CD4-positive, CD25-positive, alpha-beta regulatory T cell (primary cell): ENCODE measurements around the gene SLC35A1. TPM values are rescaled to one million over a fixed set of nuclear protein-coding genes. Genes with fewer than 3 reads are reported as not detected.

Experiments
- ATAC-seq, 2 donors: fragments of 150-1000 bp; cut with Tn5 transposase; one replicate each; pipeline ENCODE4 v1.10.0; 2021; ENCODE audit warnings: low read depth in 2 of 2, moderate number of reproducible peaks in 2 of 2, moderate library complexity in 1 of 2
- DNase-seq, 3 donors: peaks; one replicate each; pipeline versions ENCODE4 v3.0.0 to v3.0.0-alpha.2; 2012 to 2022; ENCODE audit warnings: mixed read lengths in 1 of 3
- H3K27ac ChIP-seq: one replicate; pipeline ENCODE4 v1.7.0; 2013; ENCODE audit warnings: mild to moderate bottlenecking, low read length; ENCODE audit not compliant: insufficient read depth, poor library complexity, severe bottlenecking
- H3K27me3 ChIP-seq: one replicate; pipeline ENCODE4 v1.7.0; 2013; ENCODE audit warnings: low read length; ENCODE audit not compliant: control insufficient read depth, insufficient read depth
- H3K36me3 ChIP-seq: one replicate; pipeline ENCODE4 v1.7.0; 2013; ENCODE audit warnings: mild to moderate bottlenecking, low read length, moderate library complexity; ENCODE audit not compliant: control insufficient read depth, insufficient read depth
- H3K4me1 ChIP-seq: 2 replicates; pipeline ENCODE4 v1.7.0; 2013; ENCODE audit warnings: mild to moderate bottlenecking, low read length; ENCODE audit not compliant: insufficient read depth, control insufficient read depth, poor library complexity, severe bottlenecking
- H3K4me3 ChIP-seq: one replicate; pipeline ENCODE4 v1.7.0; 2013; ENCODE audit warnings: low read depth, mild to moderate bottlenecking, low read length, moderate library complexity
- H3K9me3 ChIP-seq, 2 experiments: 1 replicate in 1 of 2; 2 replicates in 1 of 2; pipeline ENCODE4 v1.7.0; 2013; ENCODE audit warnings: low read length in 2 of 2, mild to moderate bottlenecking in 1 of 2, moderate library complexity in 1 of 2; ENCODE audit not compliant: control insufficient read depth in 2 of 2
- H3K27ac Mint-ChIP-seq, 3 donors: one replicate each; pipeline ENCODE4 v1.8.0; 2020 to 2022; ENCODE audit warnings: mild to moderate bottlenecking in 3 of 3, mixed read lengths in 3 of 3, moderate library complexity in 2 of 3
- H3K27me3 Mint-ChIP-seq: one replicate; pipeline ENCODE4 v1.8.0; 2022; ENCODE audit warnings: mild to moderate bottlenecking, mixed read lengths
- H3K36me3 Mint-ChIP-seq: one replicate; pipeline ENCODE4 v1.8.0; 2020; ENCODE audit warnings: mixed read lengths
- H3K4me1 Mint-ChIP-seq, 4 donors: one replicate each; pipeline ENCODE4 v1.8.0; 2020 to 2022; ENCODE audit warnings: mixed read lengths in 4 of 4, mild to moderate bottlenecking in 1 of 4
- H3K4me3 Mint-ChIP-seq, 4 donors: one replicate each; pipeline ENCODE4 v1.8.0; 2020 to 2022; ENCODE audit warnings: mild to moderate bottlenecking in 4 of 4, mixed read lengths in 4 of 4, moderate library complexity in 3 of 4
- H3K9me3 Mint-ChIP-seq, 7 donors: one replicate each; pipeline ENCODE4 v1.8.0; 2020 to 2022; ENCODE audit warnings: mixed read lengths in 7 of 7, mild to moderate bottlenecking in 3 of 7, moderate library complexity in 2 of 7
- polyA plus RNA-seq, 4 donors: library from polyadenylated mRNA; unstranded; fragments of 300-500 nt; fragmentation: Illumina TruSeq; gene quantifications; one replicate each; pipeline ENCODE4 v1.2.3, GENCODE V29; 2021
- total RNA-seq: library from RNA; stranded (reverse); gene quantifications from one replicate; pipeline ENCODE4 v1.2.3, GENCODE V29; 2022

The SLC35A1 gene, protein sequence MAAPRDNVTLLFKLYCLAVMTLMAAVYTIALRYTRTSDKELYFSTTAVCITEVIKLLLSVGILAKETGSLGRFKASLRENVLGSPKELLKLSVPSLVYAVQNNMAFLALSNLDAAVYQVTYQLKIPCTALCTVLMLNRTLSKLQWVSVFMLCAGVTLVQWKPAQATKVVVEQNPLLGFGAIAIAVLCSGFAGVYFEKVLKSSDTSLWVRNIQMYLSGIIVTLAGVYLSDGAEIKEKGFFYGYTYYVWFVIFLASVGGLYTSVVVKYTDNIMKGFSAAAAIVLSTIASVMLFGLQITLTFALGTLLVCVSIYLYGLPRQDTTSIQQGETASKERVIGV
- total RNA-seq (12.0 TPM), polyA plus RNA-seq (10 to 100 TPM; 28.2 to 36.1 (median 33.7) TPM)

DNA sequence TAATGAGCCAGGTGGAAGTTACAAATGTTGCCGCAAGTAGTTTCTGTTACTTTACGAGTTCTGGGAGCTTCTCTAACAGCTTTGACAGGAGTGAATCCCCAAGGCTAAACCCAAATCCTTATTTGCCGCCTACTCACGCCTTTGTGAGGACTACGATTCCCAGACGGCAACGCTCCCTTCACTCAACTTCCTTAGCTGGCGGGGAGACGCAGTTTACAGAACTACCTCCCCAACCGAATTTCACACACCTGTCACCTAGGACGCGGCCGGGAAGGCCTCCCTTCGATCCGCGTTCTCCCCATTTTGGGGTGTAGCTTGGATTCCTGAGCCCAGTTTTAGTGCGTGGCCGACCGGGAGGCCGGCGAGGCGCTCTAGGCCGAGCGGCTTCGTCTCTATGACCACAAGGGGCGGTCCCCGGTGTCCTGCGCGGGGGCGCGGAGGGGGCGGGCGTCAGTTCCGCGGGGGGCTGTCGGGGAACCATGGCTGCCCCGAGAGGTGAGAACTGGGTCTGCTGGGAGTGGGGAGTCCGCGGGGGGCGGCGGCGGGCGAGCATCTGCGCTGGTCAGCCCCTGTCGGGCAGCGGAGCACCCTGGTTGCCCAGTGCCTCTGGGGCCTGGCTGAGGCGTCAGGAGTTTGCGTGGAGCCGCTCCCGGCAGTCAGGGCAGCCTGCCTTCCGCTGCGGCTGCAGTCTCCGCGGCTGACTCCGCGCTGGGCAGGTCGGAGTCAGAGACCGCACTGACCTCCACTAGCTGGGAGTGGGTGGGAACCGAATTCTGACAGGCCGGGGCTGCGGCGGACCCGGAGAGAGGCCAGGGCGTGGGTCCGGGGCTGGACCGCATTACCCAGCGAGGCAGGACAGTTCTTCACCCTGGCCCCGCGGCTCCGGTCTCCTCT lies at the start of gene SLC35A1:
TSS of gene SLC35A1 (plus strand) at position 450 of the 894 bp plus-strand sequence. CDS start at position 480, 30 bp downstream.
- peak; percentile 77 to 90 (median 88) for DNase-seq
- Histone ChIP-seq H3K9me3 (no peaks in the 10 kb centered on the region), H3K4me1 (peaks cover 8% of the 10 kb centered on the region), H3K27ac (peak within 1 kb of the TSS; percentile 89), H3K27me3 (peaks cover 5% of the 10 kb centered on the region), H3K4me3 (peak within 1 kb of the TSS; percentile 94), H3K36me3 (peaks cover 5% of the 10 kb centered on the region)
- peak within 1 kb of the TSS; percentile 98 to 100 (median 100) for H3K27ac Mint-ChIP-seq
- H3K4me3 Mint-ChIP-seq = peak within 1 kb of the TSS; percentile 90 to 99 (median 98)
- no peaks in the 10 kb centered on the region for H3K9me3 Mint-ChIP-seq
- no peaks in the 10 kb centered on the region for H3K36me3 Mint-ChIP-seq
- ATAC-seq = peak; percentile 95
- peaks cover 5% of the 10 kb centered on the region for H3K27me3 Mint-ChIP-seq
- H3K4me1 Mint-ChIP-seq = peaks cover 9 to 31% (median 22%) of the 10 kb centered on the region in 4 donors

DNA sequence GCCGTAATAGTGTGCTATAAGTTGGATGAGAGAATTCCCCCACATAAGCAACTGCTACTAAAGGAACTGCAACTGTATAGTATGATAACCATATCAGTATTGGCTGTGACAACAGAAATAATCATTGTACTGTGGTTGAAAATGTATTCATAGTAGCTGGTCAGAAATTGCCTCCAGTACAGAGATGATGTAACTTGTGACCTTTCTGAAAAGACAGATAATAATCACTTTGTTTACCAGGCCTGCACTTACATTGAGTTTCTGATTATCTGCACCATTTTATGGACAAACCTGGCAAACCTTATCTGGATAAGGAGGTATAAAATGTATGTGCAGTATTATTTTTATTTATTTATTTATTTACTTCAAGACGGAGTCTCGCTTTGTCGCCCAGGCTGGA lies 46.0 kb upstream of the SLC35A1 start:
- H3K4me3 ChIP-seq = no peak overlapping the region
- no peaks in the 10 kb centered on the region for H3K9me3 Mint-ChIP-seq
- ATAC-seq = no peak
- no peak overlapping the region for H3K27ac Mint-ChIP-seq
- H3K36me3 Mint-ChIP-seq = no peaks in the 10 kb centered on the region
- H3K36me3 ChIP-seq = no peaks in the 10 kb centered on the region
- H3K9me3 ChIP-seq = no peaks in the 10 kb centered on the region
- H3K4me1 ChIP-seq = no peaks in the 10 kb centered on the region
- H3K27me3 Mint-ChIP-seq = peaks cover 20% of the 10 kb centered on the region
- no peak for DNase-seq
- H3K4me1 Mint-ChIP-seq = no peaks in the 10 kb centered on the region
- H3K4me3 Mint-ChIP-seq = no peak overlapping the region
- peaks cover 8% of the 10 kb centered on the region for H3K27me3 ChIP-seq
- no peak overlapping the region for H3K27ac ChIP-seq

DNA sequence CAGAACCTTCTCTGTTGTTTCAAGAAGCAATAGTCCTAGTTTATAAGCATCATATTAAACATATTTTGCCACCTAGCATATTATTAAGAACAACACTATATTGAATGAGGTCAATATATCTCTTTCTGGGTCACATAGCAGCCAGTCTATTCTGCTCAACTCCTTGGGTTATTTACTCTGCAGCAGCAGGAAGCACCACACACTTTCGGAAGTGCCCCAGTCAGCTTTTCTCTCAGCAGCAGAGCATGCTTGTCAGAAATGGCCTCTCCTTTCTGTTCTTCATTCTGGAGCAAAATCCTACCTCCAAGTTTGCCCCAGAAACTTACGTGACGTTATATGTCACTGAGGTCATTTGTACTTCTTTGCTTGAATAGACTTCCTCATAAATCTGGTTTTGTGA lies 42.3 kb upstream of the SLC35A1 start:
- DNase-seq (no peak), ATAC-seq (no peak)
- Histone ChIP-seq H3K36me3 (no peaks in the 10 kb centered on the region), H3K27ac (no peak overlapping the region), H3K4me3 (no peak overlapping the region), H3K9me3 (no peaks in the 10 kb centered on the region), H3K27me3 (peaks cover 8% of the 10 kb centered on the region), H3K4me1 (no peaks in the 10 kb centered on the region)
- Mint-ChIP-seq H3K4me1 (no peaks in the 10 kb centered on the region), H3K36me3 (no peaks in the 10 kb centered on the region), H3K27me3 (peaks cover 24% of the 10 kb centered on the region), H3K27ac (no peak overlapping the region), H3K9me3 (peaks cover 0 to 1% (median 0%) of the 10 kb centered on the region in 7 donors), H3K4me3 (no peak overlapping the region)

DNA sequence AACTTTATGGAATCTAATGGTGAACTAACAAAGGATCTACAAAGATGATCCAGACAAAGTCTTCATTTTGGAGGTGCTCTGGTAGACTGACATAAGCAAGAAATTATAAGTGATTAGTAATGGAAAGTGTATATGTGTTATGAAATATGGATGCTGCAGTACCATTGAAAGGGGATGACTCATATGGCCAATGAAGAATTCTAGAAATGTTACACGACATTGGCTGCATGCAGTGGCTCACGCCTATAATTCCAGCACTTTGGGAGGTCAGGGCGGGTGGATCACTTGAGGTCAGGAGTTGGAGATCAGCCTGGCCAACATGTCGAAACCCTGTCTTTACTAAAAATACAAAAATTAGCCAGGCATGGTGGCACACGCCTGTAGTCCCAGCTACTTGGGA lies 41.5 kb upstream of the SLC35A1 start:
- Histone ChIP-seq H3K27me3 (peaks cover 8% of the 10 kb centered on the region), H3K27ac (no peak overlapping the region), H3K9me3 (no peaks in the 10 kb centered on the region), H3K36me3 (no peaks in the 10 kb centered on the region), H3K4me1 (no peaks in the 10 kb centered on the region), H3K4me3 (no peak overlapping the region)
- DNase-seq = no peak
- Mint-ChIP-seq H3K9me3 (peaks cover 0 to 2% (median 0%) of the 10 kb centered on the region in 7 donors), H3K27ac (peak overlapping the region in 1 of 3 donors; percentile 32), H3K4me3 (no peak overlapping the region), H3K27me3 (peaks cover 24% of the 10 kb centered on the region), H3K4me1 (no peaks in the 10 kb centered on the region), H3K36me3 (no peaks in the 10 kb centered on the region)
- no peak for ATAC-seq

DNA sequence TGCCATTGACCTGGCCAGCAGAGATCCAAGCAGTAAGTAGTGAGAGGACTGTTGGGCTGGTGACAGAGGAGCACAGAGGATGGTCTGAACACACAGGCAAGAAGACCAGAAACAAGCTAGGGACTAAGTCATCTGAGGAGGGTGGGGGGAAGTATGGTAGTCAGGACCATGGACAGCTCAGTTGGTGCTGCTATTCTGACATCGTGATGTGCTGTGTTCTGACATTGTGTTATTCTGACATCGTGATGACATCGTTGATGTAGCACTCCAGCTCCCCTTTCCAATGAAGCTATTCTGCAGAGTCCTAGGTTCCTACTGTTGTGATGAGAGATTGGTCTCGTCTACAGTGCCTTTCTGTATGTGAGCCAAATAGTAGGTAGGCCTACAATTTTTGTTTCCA lies 36.3 kb upstream of the SLC35A1 start:
- DNase-seq = peak; percentile 6 to 65 (median 49)
- no peak overlapping the region for H3K27ac ChIP-seq
- H3K4me3 ChIP-seq = no peak overlapping the region
- no peaks in the 10 kb centered on the region for H3K4me1 ChIP-seq
- Mint-ChIP-seq H3K27me3 (peaks cover 15% of the 10 kb centered on the region), H3K4me3 (no peak overlapping the region), H3K9me3 (peaks cover 0 to 4% (median 0%) of the 10 kb centered on the region in 7 donors), H3K27ac (no peak overlapping the region), H3K4me1 (no peaks in the 10 kb centered on the region), H3K36me3 (no peaks in the 10 kb centered on the region)
- ATAC-seq = peak; percentile 34 to 52
- H3K9me3 ChIP-seq = no peaks in the 10 kb centered on the region
- no peaks in the 10 kb centered on the region for H3K36me3 ChIP-seq
- no peaks in the 10 kb centered on the region for H3K27me3 ChIP-seq

DNA sequence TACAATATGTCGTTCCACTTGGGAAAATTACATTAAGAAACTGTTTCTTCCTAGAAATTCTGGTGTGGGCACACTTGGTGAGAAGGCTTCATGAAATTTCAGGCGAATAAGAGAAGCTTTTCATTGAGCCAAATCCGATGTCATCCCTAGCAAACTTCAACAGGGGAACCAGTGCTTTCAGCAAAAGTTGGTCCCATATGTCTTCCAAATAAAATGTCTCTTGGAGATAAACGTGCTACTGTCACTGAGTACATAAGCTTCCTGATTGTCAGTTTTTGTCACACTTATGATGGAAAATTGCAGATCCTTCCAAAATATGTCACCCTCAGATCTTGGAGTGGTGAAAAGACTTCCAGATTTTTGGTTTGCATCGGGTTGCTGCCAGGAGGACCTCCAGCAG lies 31.1 kb upstream of the SLC35A1 start:
- Mint-ChIP-seq H3K27me3 (peaks cover 34% of the 10 kb centered on the region), H3K36me3 (no peaks in the 10 kb centered on the region), H3K27ac (no peak overlapping the region), H3K4me3 (no peak overlapping the region), H3K4me1 (no peaks in the 10 kb centered on the region), H3K9me3 (peaks cover 0 to 10% (median 4%) of the 10 kb centered on the region in 7 donors)
- no peak overlapping the region for H3K27ac ChIP-seq
- H3K27me3 ChIP-seq = peaks cover 1% of the 10 kb centered on the region
- ATAC-seq (no peak), DNase-seq (no peak)
- H3K4me1 ChIP-seq = no peaks in the 10 kb centered on the region
- no peaks in the 10 kb centered on the region for H3K36me3 ChIP-seq
- no peak overlapping the region for H3K4me3 ChIP-seq
- no peaks in the 10 kb centered on the region for H3K9me3 ChIP-seq

DNA sequence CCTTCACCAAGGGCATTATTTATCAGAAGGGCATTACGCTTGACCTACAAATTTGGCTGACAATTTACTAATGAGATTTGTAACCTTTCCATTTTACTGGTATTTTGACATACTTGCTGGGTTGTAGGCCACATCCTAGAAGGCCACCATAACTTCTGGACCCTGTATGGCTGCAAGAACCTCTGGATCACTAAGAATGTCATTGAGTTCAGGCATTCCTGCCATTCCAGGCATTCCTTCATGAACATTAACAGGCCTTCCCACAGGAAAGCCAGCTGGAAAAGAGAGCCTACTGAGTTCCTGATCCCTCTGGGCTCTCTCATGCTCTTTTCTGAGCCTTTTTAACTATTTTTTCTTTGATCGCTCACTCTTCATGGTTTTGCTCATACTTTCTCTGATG lies 28.4 kb upstream of the SLC35A1 start:
- Histone ChIP-seq H3K4me1 (no peaks in the 10 kb centered on the region), H3K27ac (no peak overlapping the region), H3K9me3 (no peaks in the 10 kb centered on the region), H3K4me3 (no peak overlapping the region), H3K36me3 (no peaks in the 10 kb centered on the region), H3K27me3 (peaks cover 7% of the 10 kb centered on the region)
- Mint-ChIP-seq H3K36me3 (no peaks in the 10 kb centered on the region), H3K4me3 (no peak overlapping the region), H3K27me3 (peaks cover 47% of the 10 kb centered on the region), H3K9me3 (peaks cover 0 to 10% (median 4%) of the 10 kb centered on the region in 7 donors), H3K4me1 (no peaks in the 10 kb centered on the region), H3K27ac (no peak overlapping the region)
- DNase-seq (no peak), ATAC-seq (no peak)
